CD4-positive, alpha-beta T cell treated with Interleukin-6 for 4 hours (primary cell): Measurements from ENCODE around the gene SPAG7.
"Not testable (repeated sequence)": the region's sequence is repeated elsewhere in the genome, so short reads cannot be mapped to it uniquely, and the experiment has no call there.

ENCODE experiments used
- DNase-seq: peaks from one replicate; pipeline ENCODE4 v3.0.0-alpha.2; 2020; ENCODE audit warnings: mixed read lengths

Gene SPAG7

GRCh38 chr17:4935650-4936049 lies 32.0 kb downstream of the SPAG7 start:
- no peak for DNase-seq

GRCh38 chr17:4934173-4934979 lies 33.2 kb downstream of the SPAG7 start:
- peak; percentile 31 for DNase-seq

GRCh38 chr17:4933646-4934045 lies 34.0 kb downstream of the SPAG7 start:
- DNase-seq = no peak

GRCh38 chr17:4932756-4933155 lies 34.9 kb downstream of the SPAG7 start:
- no peak for DNase-seq

GRCh38 chr17:4931963-4932362 lies 35.7 kb downstream of the SPAG7 start, which contains the start of gene GP1BA:
TSS of gene GP1BA (plus strand) at chr17:4932277. CDS start at chr17:4932605, 328 bp downstream.
- no peak for DNase-seq

- no peak for DNase-seq
Measured at GRCh38 chr17:4928881-4929280, 38.7 kb downstream of the SPAG7 start.

- not testable (repeated sequence) for DNase-seq
Measured at GRCh38 chr17:4926577-4927335, 40.9 kb downstream of the SPAG7 start.

- DNase-seq = no peak
Measured at GRCh38 chr17:4921320-4921719, 46.3 kb downstream of the SPAG7 start.

GRCh38 chr17:4920351-4921048 lies 47.1 kb downstream of the SPAG7 start:
- no peak for DNase-seq

GRCh38 chr17:4919511-4920047 lies 48.0 kb downstream of the SPAG7 start:
- DNase-seq = no peak

- not testable (repeated sequence) for DNase-seq
Measured at GRCh38 chr17:4914551-4914950, 53.1 kb downstream of the SPAG7 start.

GRCh38 chr17:4913994-4914393 lies 53.6 kb downstream of the SPAG7 start:
- DNase-seq = no peak
